ENCODE data around the gene CDK19. TPM values are rescaled to one million over a fixed set of nuclear protein-coding genes. Genes with fewer than 3 reads are reported as not detected.

The CDK19 gene
- total and polyA plus RNA-seq, 10 of the 15 experiments (the other 5 are each of a cell fraction or from before 2014, with no cell fraction given) = 4.6 to 21.4 (median 12.4) TPM

- in situ Hi-C loops (cut with MboI) (no loop called here), intact Hi-C loops (cut with micrococcal nuclease; ENCODE audit: unreplicated experiment) (no loop called here)
- Histone ChIP-seq H3K9ac (ENCODE audit: control insufficient read depth, insufficient read depth, low read length) (no peak overlapping the region), H3K4me3 (no peak overlapping the region), H3K27ac (ENCODE audit: control insufficient read depth, insufficient read depth) (no peak overlapping the region), H3K27me3 (replicated peaks in 1 of 2; ENCODE audit: control insufficient read depth in 2 of 2, insufficient read depth in 2 of 2, low read length in 1 of 2) (no peaks in the 10 kb centered on the region), H3K9me3 (replicated peaks; ENCODE audit: control insufficient read depth, insufficient read depth, low read length) (no peaks in the 10 kb centered on the region), H3K79me2 (ENCODE audit: control insufficient read depth, insufficient read depth, low read length) (no peaks in the 10 kb centered on the region), H3K4me2 (ENCODE audit: control insufficient read depth, insufficient read depth) (no peak overlapping the region), H3K36me3 (ENCODE audit: control insufficient read depth in 2 of 2, insufficient read depth in 2 of 2, low read length in 1 of 2) (peaks cover 0 to 7% of the 10 kb centered on the region in 2 experiments; a peak in 2 of 4 replicates), H4K20me1 (ENCODE audit: control insufficient read depth, insufficient read depth) (no peaks in the 10 kb centered on the region), H2AFZ (ENCODE audit: control insufficient read depth, low read depth, low read length) (no peak overlapping the region), H3K4me1 (ENCODE audit: control insufficient read depth, insufficient read depth, low read length) (no peaks in the 10 kb centered on the region)
- FAIRE-seq (no peak), ATAC-seq (no peak), DNase-seq (ENCODE audit: low read depth, low spot score) (no peak)
- ChIA-PET CTCF (no interaction called here), SMC1A (ENCODE audit: uncharacterized antibody, unreplicated experiment) (no interaction called here), RAD21 (ENCODE audit: unreplicated experiment) (no interaction called here), POLR2A (no interaction called here)
- WGBS (ENCODE audit: insufficient coverage, insufficient replicate concordance, low lambda C conversion rate, missing lambda C conversion rate) = 96% methylated on average over 2 of the region's 2 CpGs
- BruUV-seq (replicated peaks) = no TSS peak
- no peak for TF ChIP-seq BRCA1 (IDR thresholded peaks at IDR 0.05; ENCODE audit: low read depth, low read length)
- no peak for TF ChIP-seq PKNOX1 (IDR thresholded peaks at IDR 0.05)
- TF ChIP-seq HDGF (IDR thresholded peaks at IDR 0.05) = no peak
- no peak for TF ChIP-seq CHD4 (IDR thresholded peaks at IDR 0.05)
- no peak for TF ChIP-seq IKZF1 (conservative IDR thresholded peaks at IDR 0.05)
- no peak for TF ChIP-seq ZNF217 (IDR thresholded peaks at IDR 0.05)
- no peak for TF ChIP-seq NR2C1 (IDR thresholded peaks at IDR 0.05)
- no peak for TF ChIP-seq HSF1 (IDR thresholded peaks at IDR 0.05; ENCODE audit: low read depth, low read length)
- no peak for TF ChIP-seq PML (IDR thresholded peaks at IDR 0.05; ENCODE audit: low read length)
- TF ChIP-seq NFIC (IDR thresholded peaks at IDR 0.05; ENCODE audit: low read depth, low read length) = no peak
- TF ChIP-seq YBX1 (IDR thresholded peaks at IDR 0.05) = no peak
- TF ChIP-seq GABPA (IDR thresholded peaks at IDR 0.05; ENCODE audit: low read depth) = no peak
- TF ChIP-seq ZNF207 (IDR thresholded peaks at IDR 0.05; ENCODE audit: borderline replicate concordance) = no peak
- TF ChIP-seq PBX3 (IDR thresholded peaks at IDR 0.05; ENCODE audit: insufficient replicate concordance, low read depth, low read length) = no peak
- no peak for TF ChIP-seq CHD1 (IDR thresholded peaks at IDR 0.05; ENCODE audit: low read depth, low read length)
- no peak for TF ChIP-seq SIX5 (IDR thresholded peaks at IDR 0.05; ENCODE audit: low read depth, low read length, severe bottlenecking)
- no peak for TF ChIP-seq MEF2B (IDR thresholded peaks at IDR 0.05; ENCODE audit: partially characterized antibody, poor library complexity, severe bottlenecking)
- no peak for TF ChIP-seq USF2 (IDR thresholded peaks at IDR 0.05; ENCODE audit: borderline replicate concordance, low read depth, low read length)
Observed at GRCh38 chr6:110625883-110626282, 189.4 kb downstream of the CDK19 start.

Measured in GM12878 (cell line).